Endothelial cell of umbilical vein (primary cell): ENCODE data around the gene TARBP1. TPM values are rescaled to one million over a fixed set of nuclear protein-coding genes. Genes with fewer than 3 reads are reported as not detected.

ENCODE experiments used
- BruUV-seq: library from RNA; stranded (reverse); fragments of 400-500 nt; replicated peaks from 2 replicates; lab custom pipeline; 2021; lab: Mats Ljungman, UMichigan
- CTCF ChIA-PET: fragments of 300-600, 350-600 bp; sonication (Branson Sonifier 250); formaldehyde crosslinking; loops from one replicate; lab custom pipeline; 2021; ENCODE audit warnings: antibody characterized with exemption, inconsistent platforms; lab: Charles Lee
- POLR2A ChIA-PET: fragments of 300-600, 350-600 bp; sonication (Branson Sonifier 250); formaldehyde crosslinking; loops from one replicate; lab custom pipeline; 2021; ENCODE audit warnings: antibody characterized with exemption, inconsistent platforms; lab: Charles Lee
- DNase-seq: peaks from one replicate; pipeline ENCODE4 v3.0.0-alpha.2; 2011; ENCODE audit warnings: low read depth, low spot score
- FAIRE-seq: peaks from 2 replicates; lab custom pipeline; 2011; peaks lifted over from hg19 to GRCh38; lab: Jason Lieb, UNC
- H2AFZ ChIP-seq: 2 replicates; pipeline ENCODE4 v1.6.0; 2012; ENCODE audit warnings: low read depth, low read length, control low read depth, inconsistent platforms
- H3K27ac ChIP-seq: 2 replicates; pipeline ENCODE4 v1.5.1; 2011; ENCODE audit warnings: low read depth, mild to moderate bottlenecking, control low read depth, low read length, moderate library complexity; ENCODE audit not compliant: insufficient read depth
- H3K27me3 ChIP-seq, 2 experiments: 2 replicates each; pipeline versions ENCODE4 v1.6.0 to v1.6.1; 2011; ENCODE audit warnings: low read length in 2 of 2, mixed read lengths in 1 of 2; ENCODE audit not compliant: control insufficient read depth in 2 of 2, insufficient read depth in 2 of 2
- H3K36me3 ChIP-seq, 2 experiments: 2 replicates in 1 of 2; 3 replicates in 1 of 2; pipeline ENCODE4 v1.5.1; 2011; ENCODE audit warnings: low read length in 2 of 2, mild to moderate bottlenecking in 1 of 2, moderate library complexity in 1 of 2; ENCODE audit not compliant: control insufficient read depth in 2 of 2, insufficient read depth in 2 of 2; ENCODE audit errors: extremely low read depth in 1 of 2
- H3K4me1 ChIP-seq: 3 replicates; pipeline ENCODE4 v1.5.1; 2011; ENCODE audit warnings: mild to moderate bottlenecking, low read length; ENCODE audit not compliant: control insufficient read depth, insufficient read depth; ENCODE audit errors: extremely low read depth
- H3K4me2 ChIP-seq: 2 replicates; pipeline ENCODE4 v1.6.1; 2011; ENCODE audit warnings: low read length, control low read depth, mixed read lengths; ENCODE audit not compliant: insufficient read depth
- H3K4me3 ChIP-seq, 3 experiments: fragments of 200-600 bp in 1 of 3; sonication (generic), shearing (Covaris generic) in 1 of 3; replicated peaks in 1 of 3; 2 replicates each; pipeline ENCODE4 v1.5.1; 2011 to 2016; ENCODE audit warnings: control low read depth in 3 of 3, low read length in 3 of 3, mild to moderate bottlenecking in 2 of 3, inconsistent platforms in 1 of 3, low read depth in 1 of 3, moderate library complexity in 1 of 3; ENCODE audit not compliant: insufficient read depth in 1 of 3
- H3K79me2 ChIP-seq: 2 replicates; pipeline ENCODE4 v1.6.0; 2012; ENCODE audit warnings: low read length, inconsistent platforms; ENCODE audit not compliant: control insufficient read depth, insufficient read depth
- H3K9ac ChIP-seq: replicated peaks from 2 replicates; pipeline ENCODE3; 2011; ENCODE audit warnings: low read length, control low read depth; ENCODE audit not compliant: insufficient read depth; ENCODE audit errors: extremely low read depth
- H3K9me1 ChIP-seq: replicated peaks from 3 replicates; pipeline ENCODE4 v1.6.0; 2011; ENCODE audit warnings: mild to moderate bottlenecking, low read length; ENCODE audit not compliant: control insufficient read depth, insufficient read depth; ENCODE audit errors: extremely low read depth
- H3K9me3 ChIP-seq: replicated peaks from 2 replicates; pipeline ENCODE4 v1.5.1; 2012; ENCODE audit warnings: low read length, inconsistent platforms; ENCODE audit not compliant: control insufficient read depth, insufficient read depth
- H4K20me1 ChIP-seq: replicated peaks from 2 replicates; pipeline ENCODE3; 2011; ENCODE audit warnings: mild to moderate bottlenecking, low read length; ENCODE audit not compliant: control insufficient read depth, insufficient read depth; ENCODE audit errors: extremely low read depth
- CTCF ChIP-seq, 2 donors: IDR thresholded peaks; 1 replicate in 1 of 2; 2 replicates in 1 of 2; pipeline ENCODE4 v1.5.1; 2011; ENCODE audit warnings: low read length in 2 of 2, mild to moderate bottlenecking in 2 of 2, moderate library complexity in 2 of 2, control low read depth in 1 of 2, inconsistent platforms in 1 of 2, low read depth in 1 of 2; ENCODE audit not compliant: insufficient read depth in 1 of 2; ENCODE audit errors: extremely low read depth in 1 of 2
- EZH2 ChIP-seq: IDR thresholded peaks from 2 replicates; pipeline ENCODE4 v1.6.1; 2012; ENCODE audit warnings: borderline replicate concordance, low read depth, mild to moderate bottlenecking, moderate library complexity, low read length, inconsistent platforms; ENCODE audit not compliant: severe bottlenecking
- FOS ChIP-seq: IDR thresholded peaks from 2 replicates; pipeline ENCODE4 v1.6.1; 2011; ENCODE audit warnings: mild to moderate bottlenecking, low read length, moderate library complexity, borderline replicate concordance; ENCODE audit not compliant: insufficient read depth
- GATA2 ChIP-seq: IDR thresholded peaks from 2 replicates; pipeline ENCODE4 v1.7.0; 2011; ENCODE audit warnings: low read depth, mild to moderate bottlenecking, moderate library complexity, mixed read lengths, low read length; ENCODE audit not compliant: insufficient read length, insufficient read depth
- JUN ChIP-seq: IDR thresholded peaks from 2 replicates; pipeline ENCODE4 v1.6.1; 2011; ENCODE audit warnings: borderline replicate concordance, low read depth; ENCODE audit not compliant: insufficient read length, insufficient read depth
- MAX ChIP-seq: IDR thresholded peaks from 2 replicates; pipeline ENCODE4 v1.6.1; 2011; ENCODE audit not compliant: insufficient read depth, insufficient read length
- MYC ChIP-seq: IDR thresholded peaks from one replicate; pipeline ENCODE4 v1.6.1; 2011; ENCODE audit warnings: mild to moderate bottlenecking, low read depth, low read length
- POLR2A ChIP-seq: IDR thresholded peaks from 2 replicates; pipeline ENCODE4 v1.6.1; 2012; ENCODE audit warnings: low read depth, mild to moderate bottlenecking, control low read depth, low read length
- POLR2AphosphoS5 ChIP-seq: IDR thresholded peaks from 2 replicates; pipeline ENCODE4 v1.6.1; 2012; ENCODE audit warnings: low read depth, mild to moderate bottlenecking, control low read depth, low read length, moderate library complexity; ENCODE audit not compliant: insufficient read depth
- dilution Hi-C: fragments of 300-500 bp; cut with MboI; formaldehyde crosslinking; loops from one replicate; pipeline ENCODE4 v1.15.0; 2019; ENCODE audit warnings: low sequenced_read_pairs; ENCODE audit not compliant: extremely low pct_ligation_motif_present
- intact Hi-C: fragments of 100-400 bp; cut with micrococcal nuclease; formaldehyde crosslinking; loops from one replicate; pipeline ENCODE4 v1.10.0; 2022
- polyA plus RNA-seq, 4 experiments: library from polyadenylated mRNA; depleted of rRNA in 3 of 4; stranded (reverse) in 3 of 4; unstranded in 1 of 4; fragments of >200 nt; gene quantifications; 2 replicates each; pipeline versions ENCODE4 v1.2.1 to v1.2.3, GENCODE V29; 2011 to 2012; ENCODE audit warnings: missing spikeins in 1 of 4
- total RNA-seq: library from RNA; stranded (reverse); gene quantifications from 2 replicates; pipeline ENCODE4 v1.2.3, GENCODE V29; 2021

The TARBP1 gene
- total and polyA plus RNA-seq, 2 donors (not counting 3 experiments of a cell fraction or from before 2014, with no cell fraction given) = 17.3 to 23.4 TPM

- BruUV-seq = no TSS peak
- Histone ChIP-seq H3K9me3 (no peaks in the 10 kb centered on the region), H3K36me3 (no peaks in the 10 kb centered on the region), H3K4me3 (no peak overlapping the region), H2AFZ (peak overlapping the region; percentile 72), H3K27me3 (no peaks in the 10 kb centered on the region), H4K20me1 (no peaks in the 10 kb centered on the region), H3K9ac (no peak overlapping the region), H3K4me1 (peaks cover 17% of the 10 kb centered on the region), H3K9me1 (no peaks in the 10 kb centered on the region), H3K79me2 (peaks cover 9% of the 10 kb centered on the region), H3K4me2 (peak overlapping the region; percentile 35), H3K27ac (no peak overlapping the region)
- DNase-seq (peak; percentile 81), FAIRE-seq (no peak)
- intact Hi-C loops = loop anchor here (1.0 to 10.0 kb wide), 3 partner anchors 150 to 1032 kb away; partner anchors contain the start of gene B3GALNT2
- CTCF ChIA-PET = interaction anchor here (1.0 kb wide), 1 partner anchor 23 kb away, joined by 3 read pairs; no protein-coding TSS in a partner anchor
- dilution Hi-C loops = no loop called here
- TF ChIP-seq GATA2 (no peak), POLR2A (no peak), MAX (no peak), MYC (no peak), POLR2AphosphoS5 (no peak), FOS (no peak), CTCF (IDR thresholded peaks at IDR 0.05; ENCODE audit: extremely low read depth in 1 of 2, insufficient read depth in 1 of 2, low read depth in 1 of 2, low read length in 2 of 2) (no peak), JUN (no peak), EZH2 (no peak)
- POLR2A ChIA-PET = no interaction called here
Measured at GRCh38 chr1:234473118-234473517, 5.9 kb downstream of the TARBP1 start.
